Ascending aorta (tissue), 2 donors: ENCODE results near the gene PPP1R14C. TPM values are rescaled to one million over a fixed set of nuclear protein-coding genes. Genes with fewer than 3 reads are reported as not detected.

Experiments used
- DNase-seq, 2 donors: peaks; one replicate each; pipeline ENCODE4 v3.0.0-alpha.2; 2019; ENCODE audit warnings: low spot score in 2 of 2
- H3K27ac ChIP-seq, 2 donors: fragments of 200-600 bp; sonication (generic); one replicate each; pipeline ENCODE4 v1.5.1; 2016 to 2017; ENCODE audit warnings: mild to moderate bottlenecking in 1 of 2
- H3K27me3 ChIP-seq: fragments of 200-600 bp; sonication (generic); one replicate; pipeline ENCODE4 v1.5.1; 2017
- H3K36me3 ChIP-seq, 2 donors: fragments of 200-600 bp; sonication (generic); one replicate each; pipeline ENCODE4 v1.5.1; 2016
- H3K4me1 ChIP-seq, 2 donors: fragments of 200-600 bp; sonication (generic); one replicate each; pipeline ENCODE4 v1.5.1; 2016 to 2017; ENCODE audit warnings: mild to moderate bottlenecking in 1 of 2
- H3K4me3 ChIP-seq, 2 donors: fragments of 200-600 bp; sonication (generic); one replicate each; pipeline ENCODE4 v1.5.1; 2016 to 2017; ENCODE audit warnings: mild to moderate bottlenecking in 1 of 2
- H3K9me3 ChIP-seq, 2 donors: fragments of 200-600 bp; sonication (generic); one replicate each; pipeline ENCODE4 v1.5.1; 2016
- CTCF ChIP-seq, 3 experiments: fragments of 200-600 bp in 2 of 3; fragments of 450-650 bp in 1 of 3; sonication (generic) in 2 of 3; IDR thresholded peaks; one replicate each; pipeline ENCODE4 v1.5.1; 2016 to 2019; ENCODE audit warnings: antibody characterized with exemption in 3 of 3, mild to moderate bottlenecking in 1 of 3, moderate library complexity in 1 of 3
- intact Hi-C: fragments of 100-400 bp; cut with DNase I; formaldehyde crosslinking; loops from one replicate; pipeline ENCODE4 v1.15.1; 2023
- total RNA-seq: library from RNA; depleted of rRNA; stranded (reverse); fragments of >200 nt; gene quantifications from one replicate; pipeline ENCODE4 v1.1.0, GENCODE V29; 2016

PPP1R14C gene
- total RNA-seq, 1 donor from 2014 or later: not detected

- no peak overlapping the region for H3K4me3 ChIP-seq
- no peaks in the 10 kb centered on the region for H3K27me3 ChIP-seq
- H3K27ac ChIP-seq: no peak overlapping the region
- no peak for TF ChIP-seq CTCF (IDR thresholded peaks at IDR 0.05)
- no peak for DNase-seq
- H3K9me3 ChIP-seq: no peaks in the 10 kb centered on the region
- H3K4me1 ChIP-seq: no peaks in the 10 kb centered on the region
- intact Hi-C loops: no loop called here
- H3K36me3 ChIP-seq: no peaks in the 10 kb centered on the region
Measured at GRCh38 chr6:150220634-150221551, 78.0 kb downstream of the PPP1R14C start.

GRCh38 chr6:150224820-150225219, 82.0 kb downstream of the PPP1R14C start:
- Histone ChIP-seq H3K4me1 (no peaks in the 10 kb centered on the region), H3K36me3 (no peaks in the 10 kb centered on the region), H3K9me3 (no peaks in the 10 kb centered on the region), H3K27me3 (no peaks in the 10 kb centered on the region), H3K27ac (no peak overlapping the region), H3K4me3 (no peak overlapping the region)
- intact Hi-C loops: no loop called here
- no peak for DNase-seq
- TF ChIP-seq CTCF (IDR thresholded peaks at IDR 0.05): no peak

DNA sequence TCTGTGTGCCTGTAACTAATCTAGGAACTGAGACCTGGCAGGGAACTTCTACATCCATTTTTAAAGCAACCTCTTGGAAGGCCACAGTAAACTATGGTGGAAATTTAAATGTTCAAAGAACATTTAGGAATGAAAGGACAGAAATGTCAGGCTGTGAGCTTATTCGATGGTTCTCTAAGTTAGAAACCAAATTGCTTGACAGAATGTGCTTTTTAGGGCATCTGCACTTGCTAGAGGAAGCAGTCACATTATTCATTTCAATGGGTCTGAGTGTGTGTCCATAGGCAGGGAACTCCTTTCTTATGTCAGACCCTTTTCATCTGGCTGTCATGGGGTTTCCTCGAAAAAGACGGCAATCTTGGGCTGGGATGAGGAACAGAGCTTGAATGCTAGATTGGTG, 84.4 kb downstream of the PPP1R14C start:
- Histone ChIP-seq H3K4me1 (no peaks in the 10 kb centered on the region), H3K4me3 (no peak overlapping the region), H3K9me3 (no peaks in the 10 kb centered on the region), H3K27ac (no peak overlapping the region), H3K36me3 (no peaks in the 10 kb centered on the region), H3K27me3 (no peaks in the 10 kb centered on the region)
- no peak for DNase-seq
- no peak for TF ChIP-seq CTCF (IDR thresholded peaks at IDR 0.05)
- intact Hi-C loops: no loop called here

DNA sequence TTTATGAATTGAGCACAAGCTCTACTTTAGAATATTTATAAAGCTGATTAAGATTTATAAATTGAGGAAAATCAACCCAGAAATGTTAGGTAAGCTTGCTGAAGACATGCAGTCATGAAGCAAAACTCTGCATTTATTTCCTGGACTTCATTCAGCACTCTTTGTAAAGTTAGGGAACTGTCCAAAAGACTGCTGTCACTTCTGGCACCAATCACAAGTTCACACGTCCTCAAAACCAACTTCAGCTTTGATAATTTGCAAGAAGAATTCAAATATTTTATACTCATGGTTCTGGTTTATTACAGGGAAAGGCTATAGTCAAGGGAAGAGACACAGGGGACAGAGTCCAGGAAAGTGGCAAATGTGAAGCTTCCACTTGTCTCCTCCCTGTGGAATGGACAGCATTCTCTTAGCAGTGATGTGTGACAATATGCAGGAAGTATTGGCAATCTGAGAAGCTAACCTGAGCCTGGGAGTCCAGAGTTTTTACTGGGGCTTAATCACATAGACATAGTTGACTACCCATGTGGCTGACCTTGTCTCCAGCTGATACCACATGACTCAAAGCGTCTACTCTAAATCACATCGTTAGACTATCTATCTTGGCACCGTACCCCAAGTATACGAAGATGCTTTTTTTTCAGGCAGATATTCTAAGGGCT, 85.4 kb downstream of the PPP1R14C start:
- DNase-seq: no peak
- Histone ChIP-seq H3K9me3 (no peaks in the 10 kb centered on the region), H3K4me1 (no peaks in the 10 kb centered on the region), H3K36me3 (no peaks in the 10 kb centered on the region), H3K27me3 (no peaks in the 10 kb centered on the region), H3K4me3 (no peak overlapping the region), H3K27ac (no peak overlapping the region)
- intact Hi-C loops: no loop called here
- TF ChIP-seq CTCF (IDR thresholded peaks at IDR 0.05): no peak

- Histone ChIP-seq H3K36me3 (no peaks in the 10 kb centered on the region), H3K4me1 (no peaks in the 10 kb centered on the region), H3K27me3 (no peaks in the 10 kb centered on the region), H3K9me3 (no peaks in the 10 kb centered on the region), H3K4me3 (no peak overlapping the region), H3K27ac (no peak overlapping the region)
- no peak for TF ChIP-seq CTCF (IDR thresholded peaks at IDR 0.05)
- intact Hi-C loops: no loop called here
- no peak for DNase-seq
Measured at GRCh38 chr6:150229436-150230163, 86.8 kb downstream of the PPP1R14C start.
